PFSK-1 (cell line): ENCODE data around the gene GABPB2.

Experiments
- FOXP2 ChIP-seq: optimal IDR thresholded peaks from 2 replicates; pipeline ENCODE3; 2011; ENCODE audit warnings: borderline replicate concordance, control low read depth, inconsistent platforms; ENCODE audit not compliant: insufficient read depth; ENCODE audit errors: extremely low read length, extremely low read depth
- POLR2AphosphoS5 ChIP-seq: IDR thresholded peaks from 2 replicates; pipeline ENCODE4 v1.6.1; 2012; ENCODE audit warnings: low read depth, mild to moderate bottlenecking, control low read depth, low read length, moderate library complexity
- SIN3A ChIP-seq: IDR thresholded peaks from 2 replicates; pipeline ENCODE4 v1.6.1; 2012; ENCODE audit warnings: mild to moderate bottlenecking, low read length, moderate library complexity, borderline replicate concordance; ENCODE audit not compliant: insufficient read depth
- TAF1 ChIP-seq: IDR thresholded peaks from 2 replicates; pipeline ENCODE4 v1.6.1; 2012; ENCODE audit warnings: low read length, control low read depth, borderline replicate concordance; ENCODE audit not compliant: insufficient read depth
- TF ChIP-seq, protein P1 (sequence below), 2 experiments: IDR thresholded peaks; 2 replicates each; pipeline versions ENCODE4 v1.6.1 to v1.8.0; 2011 to 2012; ENCODE audit warnings: low read depth in 2 of 2, low read length in 2 of 2, control low read depth in 1 of 2, inconsistent platforms in 1 of 2, mild to moderate bottlenecking in 1 of 2, moderate library complexity in 1 of 2; ENCODE audit not compliant: insufficient read depth in 1 of 2

Gene GABPB2

GRCh38 chr1:151072224-151072623 is 1.7 kb downstream of the GABPB2 start:
- TF ChIP-seq TAF1 (no peak), FOXP2 (no peak), POLR2AphosphoS5 (no peak), SIN3A (no peak)
- TF ChIP-seq, protein P1, sequence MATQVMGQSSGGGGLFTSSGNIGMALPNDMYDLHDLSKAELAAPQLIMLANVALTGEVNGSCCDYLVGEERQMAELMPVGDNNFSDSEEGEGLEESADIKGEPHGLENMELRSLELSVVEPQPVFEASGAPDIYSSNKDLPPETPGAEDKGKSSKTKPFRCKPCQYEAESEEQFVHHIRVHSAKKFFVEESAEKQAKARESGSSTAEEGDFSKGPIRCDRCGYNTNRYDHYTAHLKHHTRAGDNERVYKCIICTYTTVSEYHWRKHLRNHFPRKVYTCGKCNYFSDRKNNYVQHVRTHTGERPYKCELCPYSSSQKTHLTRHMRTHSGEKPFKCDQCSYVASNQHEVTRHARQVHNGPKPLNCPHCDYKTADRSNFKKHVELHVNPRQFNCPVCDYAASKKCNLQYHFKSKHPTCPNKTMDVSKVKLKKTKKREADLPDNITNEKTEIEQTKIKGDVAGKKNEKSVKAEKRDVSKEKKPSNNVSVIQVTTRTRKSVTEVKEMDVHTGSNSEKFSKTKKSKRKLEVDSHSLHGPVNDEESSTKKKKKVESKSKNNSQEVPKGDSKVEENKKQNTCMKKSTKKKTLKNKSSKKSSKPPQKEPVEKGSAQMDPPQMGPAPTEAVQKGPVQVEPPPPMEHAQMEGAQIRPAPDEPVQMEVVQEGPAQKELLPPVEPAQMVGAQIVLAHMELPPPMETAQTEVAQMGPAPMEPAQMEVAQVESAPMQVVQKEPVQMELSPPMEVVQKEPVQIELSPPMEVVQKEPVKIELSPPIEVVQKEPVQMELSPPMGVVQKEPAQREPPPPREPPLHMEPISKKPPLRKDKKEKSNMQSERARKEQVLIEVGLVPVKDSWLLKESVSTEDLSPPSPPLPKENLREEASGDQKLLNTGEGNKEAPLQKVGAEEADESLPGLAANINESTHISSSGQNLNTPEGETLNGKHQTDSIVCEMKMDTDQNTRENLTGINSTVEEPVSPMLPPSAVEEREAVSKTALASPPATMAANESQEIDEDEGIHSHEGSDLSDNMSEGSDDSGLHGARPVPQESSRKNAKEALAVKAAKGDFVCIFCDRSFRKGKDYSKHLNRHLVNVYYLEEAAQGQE (IDR thresholded peaks at IDR 0.05; ENCODE audit: insufficient read depth in 1 of 2, low read depth in 2 of 2, low read length in 2 of 2): no peak

DNA sequence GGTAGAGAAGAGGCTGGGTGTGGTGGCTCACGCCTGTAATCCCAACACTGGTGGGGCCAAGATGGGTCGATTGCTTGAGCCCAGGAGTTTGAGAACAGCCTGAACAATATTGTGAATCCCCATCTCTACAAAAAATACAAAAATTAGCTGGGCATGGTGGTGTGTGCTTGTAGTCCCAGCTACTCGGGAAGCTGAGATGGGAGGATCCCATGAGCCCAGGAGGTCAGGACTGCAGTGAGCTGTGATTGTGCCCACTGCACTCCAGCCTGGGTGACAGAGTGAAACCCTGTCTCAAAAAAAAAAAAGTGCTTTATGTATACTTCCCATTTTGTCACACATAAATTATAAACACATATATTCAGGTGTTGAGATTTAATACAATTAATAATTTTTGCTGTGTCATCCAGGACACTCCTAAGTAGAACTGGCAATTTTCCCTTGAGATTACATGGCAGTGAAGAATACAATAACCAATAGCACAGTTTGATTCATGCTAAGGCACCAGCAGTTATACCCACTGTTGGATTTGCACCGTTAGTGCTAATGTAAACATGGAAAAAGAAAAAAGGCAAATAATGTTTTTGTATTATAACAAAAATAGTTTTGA is 15.5 kb downstream of the GABPB2 start:
- TF ChIP-seq, protein P1 (IDR thresholded peaks at IDR 0.05; ENCODE audit: insufficient read depth in 1 of 2, low read depth in 2 of 2, low read length in 2 of 2): no peak
- TF ChIP-seq POLR2AphosphoS5: no peak
- no peak for TF ChIP-seq FOXP2
- no peak for TF ChIP-seq TAF1
- TF ChIP-seq SIN3A: no peak

DNA sequence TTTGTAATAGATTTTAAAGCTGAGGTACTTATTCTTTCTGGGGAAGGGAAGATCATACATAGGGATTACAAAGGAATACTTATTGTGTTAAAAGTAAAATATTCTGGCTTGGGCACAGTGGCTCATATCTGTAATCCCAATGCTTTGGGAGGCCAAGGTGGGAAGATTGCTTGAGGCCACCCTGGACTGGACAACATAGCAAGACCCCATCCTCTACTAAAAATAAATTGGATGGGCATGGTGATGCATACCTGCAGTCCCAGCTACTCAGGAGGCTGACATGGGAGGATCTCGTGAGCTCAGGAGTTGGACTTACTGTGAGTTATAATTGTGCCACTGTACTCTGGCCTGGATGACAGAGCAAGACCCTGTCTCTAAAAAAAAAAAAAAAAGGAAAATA is 27.6 kb downstream of the GABPB2 start:
- TF ChIP-seq TAF1 (no peak), FOXP2 (no peak), SIN3A (no peak), POLR2AphosphoS5 (no peak)
- TF ChIP-seq, protein P1 (IDR thresholded peaks at IDR 0.05; ENCODE audit: insufficient read depth in 1 of 2, low read depth in 2 of 2, low read length in 2 of 2): no peak

GRCh38 chr1:151104630-151105029 is 34.1 kb downstream of the GABPB2 start:
- TF ChIP-seq, protein P1 (IDR thresholded peaks at IDR 0.05; ENCODE audit: insufficient read depth in 1 of 2, low read depth in 2 of 2, low read length in 2 of 2): no peak
- TF ChIP-seq TAF1: no peak
- no peak for TF ChIP-seq POLR2AphosphoS5
- no peak for TF ChIP-seq SIN3A
- TF ChIP-seq FOXP2: no peak
